CD4-positive, alpha-beta T cell treated with Interleukin-21 for 1 hour (primary cell): ENCODE results near the gene C6orf136.
A peak's percentile ranks its signal among the peaks of the same experiment; 100 is the strongest.
"Not testable (repeated sequence)": the region's sequence is repeated elsewhere in the genome, so short reads cannot be mapped to it uniquely, and the experiment has no call there.

Experiments
- DNase-seq: peaks from one replicate; pipeline ENCODE4 v3.0.0-alpha.2; 2020

Gene C6orf136

GRCh38 chr6:30664994-30665767 is 18.2 kb downstream of the C6orf136 start:
- DNase-seq = no peak

- not testable (repeated sequence) for DNase-seq
Measured at GRCh38 chr6:30666300-30666699, 19.4 kb downstream of the C6orf136 start.

- DNase-seq = no peak
Measured at GRCh38 chr6:30670760-30671527, 24.0 kb downstream of the C6orf136 start.

DNA sequence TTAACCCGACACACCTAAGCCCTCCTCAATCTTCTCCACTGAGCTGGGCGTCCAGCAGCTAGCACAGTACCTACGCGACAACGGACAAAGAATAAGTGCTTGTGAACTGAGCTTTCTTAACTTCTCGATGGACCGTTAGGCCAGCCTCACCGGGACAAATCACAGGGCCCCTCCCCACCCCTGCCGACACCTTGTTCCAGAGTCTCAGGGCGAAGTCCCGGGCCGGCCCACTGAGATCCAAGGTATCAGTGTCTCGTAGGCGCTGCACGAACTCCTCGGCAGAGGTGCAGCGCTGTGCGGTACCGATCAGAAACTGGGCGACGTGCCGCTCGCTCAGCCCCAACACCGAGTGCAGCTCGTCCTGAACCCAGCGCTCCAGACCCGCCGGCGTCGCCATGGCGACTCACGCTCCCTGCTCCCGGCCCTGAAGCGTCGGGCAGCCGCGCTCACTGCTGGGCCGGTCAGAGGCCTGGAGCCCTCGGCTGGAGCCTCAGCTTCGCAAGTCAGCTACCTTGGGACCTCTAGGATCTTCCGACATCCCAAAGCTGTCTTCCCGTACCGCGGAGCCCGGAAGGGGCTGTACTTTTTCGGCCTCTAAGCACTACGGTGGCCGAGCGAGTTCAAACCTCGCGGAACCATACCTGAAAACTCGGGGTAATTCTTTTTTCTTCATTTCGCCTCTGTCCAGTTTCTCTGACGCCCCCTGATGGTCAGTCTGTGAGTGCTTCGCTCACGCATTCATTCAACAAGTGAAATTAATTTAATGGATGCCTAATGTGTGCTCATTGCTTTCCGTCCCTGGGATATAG is 25.7 kb downstream of the C6orf136 start, which contains the start of gene DHX16:
TSS of gene DHX16 (minus strand) at position 562 of the 809 bp plus-strand sequence. CDS start at position 397, 165 bp downstream.
- peak; percentile 94 for DNase-seq

- DNase-seq = no peak
Measured at GRCh38 chr6:30676660-30677285, 29.8 kb downstream of the C6orf136 start.

GRCh38 chr6:30678964-30679726 is 32.2 kb downstream of the C6orf136 start:
- DNase-seq = peak; percentile 92

GRCh38 chr6:30679765-30680535 is 33.0 kb downstream of the C6orf136 start:
- DNase-seq = no peak

DNA sequence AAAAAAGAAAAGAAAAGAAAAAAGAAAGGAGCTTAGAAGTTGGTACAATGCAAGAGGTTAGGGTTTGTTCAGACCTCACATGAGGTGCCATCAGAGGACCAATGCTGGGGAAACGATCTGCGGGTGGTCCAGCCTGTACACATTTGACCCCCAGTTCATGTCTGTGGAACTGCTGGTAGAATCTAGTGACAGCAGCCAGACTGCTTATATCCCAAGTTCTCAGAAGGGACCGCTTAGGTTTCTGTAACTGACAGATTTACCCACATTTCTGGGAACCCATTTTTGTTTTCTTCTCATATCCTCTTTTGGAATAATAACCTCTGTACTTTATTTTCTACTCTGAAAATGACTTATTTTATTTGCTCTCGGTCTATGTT is 34.8 kb downstream of the C6orf136 start:
- no peak for DNase-seq

DNA sequence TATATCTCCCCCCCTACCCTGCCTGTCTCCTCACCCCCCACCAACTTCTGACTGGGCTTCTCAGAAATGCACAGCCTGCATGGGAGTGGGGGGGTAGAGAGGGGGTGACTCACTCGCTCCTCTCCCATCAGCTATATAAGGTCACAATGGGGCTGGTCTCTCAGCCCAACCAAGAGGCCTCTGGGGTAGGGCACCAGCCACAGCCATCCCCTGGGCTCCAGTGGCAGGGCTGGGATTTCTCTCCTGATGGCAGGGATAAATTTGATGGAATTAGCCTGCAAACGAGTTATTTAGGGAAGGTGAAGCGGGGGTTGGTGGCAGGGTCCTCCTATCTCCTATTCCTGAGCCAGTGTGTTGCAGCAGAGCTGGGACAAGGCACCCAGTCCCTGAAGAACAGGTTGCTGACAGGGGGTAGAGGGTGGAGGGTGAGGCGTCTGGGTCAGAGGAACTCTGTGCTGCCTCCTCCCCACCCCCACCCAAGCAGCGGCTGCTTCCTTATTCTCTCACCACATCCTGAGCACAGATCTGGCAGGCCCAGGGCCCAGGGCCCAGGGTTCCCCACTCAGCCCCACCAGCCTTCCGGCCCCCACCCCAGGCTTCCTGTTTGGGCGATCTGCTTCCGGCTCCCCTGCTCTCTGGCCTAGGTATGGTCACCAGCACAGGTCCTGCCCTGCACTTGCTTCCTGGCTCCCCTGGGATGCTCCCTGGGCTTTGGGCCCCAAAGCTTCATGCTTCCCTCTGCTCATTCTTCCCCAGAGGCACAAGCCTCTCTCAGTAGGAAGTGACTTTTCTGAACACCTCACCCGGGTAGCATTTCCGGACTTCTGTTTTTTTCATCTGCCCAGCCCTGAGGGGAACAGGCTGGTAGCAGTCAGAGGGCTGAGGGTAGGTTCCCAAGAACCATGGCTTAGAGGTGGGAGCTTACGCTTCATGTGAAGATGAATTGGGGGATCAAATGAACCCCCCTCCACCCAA is 35.5 kb downstream of the C6orf136 start:
- peak; percentile 90 for DNase-seq

DNA sequence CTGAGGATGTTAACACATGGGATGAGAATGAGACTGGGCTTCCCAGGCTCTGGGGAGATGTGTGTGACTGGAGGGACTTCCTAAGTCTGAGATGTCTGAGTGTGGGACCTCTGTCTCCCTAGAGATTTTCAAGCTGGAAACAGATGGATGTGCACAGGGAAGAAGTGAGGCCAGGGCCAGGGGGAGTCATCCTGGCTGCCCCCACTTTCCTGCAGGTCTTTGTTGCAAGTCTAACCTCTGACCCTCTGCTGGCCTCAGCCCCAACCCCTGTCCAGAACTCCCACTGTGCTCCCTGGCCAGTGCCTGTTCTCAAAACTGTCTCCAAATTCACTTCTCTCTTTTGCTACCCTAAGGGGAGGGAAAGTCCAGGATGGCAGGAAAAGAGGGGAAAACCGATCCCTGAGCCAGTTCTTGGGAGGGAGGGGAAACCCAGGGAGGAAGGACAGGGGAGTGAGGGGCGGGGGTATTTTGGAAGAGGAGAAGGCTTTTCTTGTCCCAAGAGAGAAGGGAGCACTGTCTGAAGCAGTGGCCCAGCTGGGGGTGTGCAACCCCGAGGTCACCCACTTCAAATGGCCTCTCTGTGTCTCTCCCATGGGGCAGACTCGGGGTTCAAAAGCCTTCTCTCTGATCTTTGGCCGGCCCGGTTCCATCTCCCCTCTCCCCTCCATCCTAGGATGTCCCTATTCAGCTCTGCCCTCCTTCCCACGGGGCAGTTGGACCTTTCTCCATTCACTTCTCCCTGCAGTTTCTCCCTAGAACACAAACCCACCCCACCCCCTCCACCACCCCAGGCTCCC is 36.4 kb downstream of the C6orf136 start:
- DNase-seq = no peak

DNA sequence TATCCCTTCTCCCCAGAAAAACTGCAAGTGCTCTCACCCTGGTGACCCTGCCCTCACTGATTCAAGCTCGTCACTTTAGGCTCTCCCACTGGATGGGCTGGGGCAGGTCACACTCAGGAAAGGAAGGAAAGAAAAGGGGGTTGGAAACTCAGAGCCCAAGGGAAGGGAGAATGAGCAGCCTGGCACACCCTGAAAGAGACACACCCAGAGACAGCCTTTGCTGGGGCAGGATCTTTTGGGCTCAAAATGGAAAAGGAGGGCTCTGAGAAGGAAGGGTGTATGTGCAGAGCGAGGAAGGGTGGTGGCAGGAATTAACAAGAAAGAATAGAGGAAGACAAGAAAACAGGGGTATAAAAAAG is 37.0 kb downstream of the C6orf136 start:
- DNase-seq = no peak

DNA sequence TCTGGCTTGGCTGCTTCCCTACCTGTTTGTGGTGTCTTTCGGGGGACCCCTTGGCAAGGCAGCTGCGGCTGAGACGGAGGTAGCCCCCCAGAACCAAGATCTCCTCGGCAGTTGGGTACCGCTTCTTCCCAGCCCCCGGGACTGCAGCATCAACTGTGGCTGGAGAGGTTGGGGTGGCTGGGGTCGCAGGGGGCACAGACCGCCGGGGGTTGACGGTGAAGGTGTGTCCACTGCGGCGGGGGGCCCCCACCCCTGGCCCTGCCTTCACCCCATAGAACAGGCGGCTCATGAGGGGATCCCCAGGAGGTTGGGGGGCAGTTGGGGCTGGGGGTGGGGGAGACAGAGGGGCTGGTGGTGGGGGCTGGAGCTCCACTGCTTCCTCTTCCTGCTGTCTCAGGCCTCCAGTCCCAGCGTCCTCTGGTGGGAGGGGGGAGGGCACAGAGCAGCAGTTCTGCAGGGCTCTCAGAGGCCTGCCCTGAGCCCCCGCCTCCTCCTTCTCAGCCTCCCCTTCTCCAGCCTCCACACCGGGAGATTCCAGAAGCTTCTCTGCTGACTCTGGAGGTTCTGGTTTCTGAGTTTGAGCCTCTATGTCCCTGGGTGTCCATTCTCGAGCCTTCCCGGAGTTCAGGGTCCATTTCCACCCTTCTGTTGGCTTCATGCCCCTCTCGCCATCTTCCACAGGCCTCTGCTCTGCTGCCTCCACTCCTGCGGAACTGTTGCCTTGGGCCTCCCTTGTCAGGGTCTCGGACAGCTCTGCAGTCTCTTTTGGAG is 37.6 kb downstream of the C6orf136 start:
- peak; percentile 68 for DNase-seq

GRCh38 chr6:30685157-30686008 is 38.5 kb downstream of the C6orf136 start:
- no peak for DNase-seq

DNA sequence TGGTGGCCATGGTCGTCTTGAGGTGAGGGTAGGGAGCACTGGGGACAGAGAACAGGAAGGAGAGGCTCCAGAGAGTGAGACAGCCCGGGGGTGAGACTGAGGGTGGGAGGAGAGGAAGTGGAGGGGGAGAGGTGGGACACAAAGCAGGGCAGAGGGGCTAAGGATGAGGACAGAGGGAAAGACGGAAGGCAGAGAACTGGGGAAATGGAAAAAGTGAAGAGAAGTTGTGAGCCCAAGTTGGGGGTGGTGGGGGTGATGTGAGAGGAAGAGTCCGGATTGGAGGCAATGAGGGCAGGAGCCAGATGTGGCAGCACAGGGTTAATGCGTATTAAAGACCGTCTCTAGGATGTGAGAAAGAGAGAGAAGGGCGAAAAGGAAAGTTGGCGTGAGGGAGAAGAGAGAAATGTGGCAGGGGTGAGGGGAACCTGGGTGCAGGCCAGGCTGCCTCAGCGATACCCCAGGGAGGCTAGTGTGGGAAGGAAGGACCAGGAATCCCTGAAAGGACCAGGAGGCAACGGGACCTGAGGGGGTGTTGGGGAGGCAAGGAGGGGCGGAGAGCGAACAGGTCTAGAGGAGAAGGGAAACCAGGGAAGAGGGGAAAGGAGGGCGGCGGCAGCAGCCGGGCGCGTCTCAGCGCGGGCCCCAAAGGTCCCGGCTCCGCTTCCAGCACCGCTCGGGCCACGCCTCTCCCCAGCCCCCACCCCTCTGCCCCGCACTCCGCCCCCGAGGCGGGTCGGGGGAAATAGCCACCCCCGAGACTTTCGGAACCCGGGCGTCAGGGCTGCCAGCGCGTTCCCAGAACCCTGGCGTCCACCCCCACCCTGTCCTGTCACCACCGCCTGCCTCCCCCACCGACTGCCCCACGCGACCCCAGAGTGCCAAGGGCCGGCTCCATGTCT is 39.3 kb downstream of the C6orf136 start, which contains the start of gene PPP1R18:
TSS of gene PPP1R18 (minus strand) at position 637 of the 899 bp plus-strand sequence. CDS start at position 10, 627 bp downstream.
- peak; percentile 87 for DNase-seq

GRCh38 chr6:30686908-30687658 is 40.1 kb downstream of the C6orf136 start:
- DNase-seq = peak; percentile 82
